ENCODE results near the gene PRIMA1. TPM values are rescaled to one million over a fixed set of nuclear protein-coding genes. Genes with fewer than 3 reads are reported as not detected.

Gene PRIMA1, protein sequence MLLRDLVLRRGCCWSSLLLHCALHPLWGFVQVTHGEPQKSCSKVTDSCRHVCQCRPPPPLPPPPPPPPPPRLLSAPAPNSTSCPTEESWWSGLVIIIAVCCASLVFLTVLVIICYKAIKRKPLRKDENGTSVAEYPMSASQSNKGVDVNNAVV
- total RNA-seq = not detected in 2 replicates
- total RNA-seq (2013) = 0.05 TPM
- polyA plus RNA-seq = not detected in 2 replicates
- not detected in 2 replicates for polyA minus RNA-seq

DNA sequence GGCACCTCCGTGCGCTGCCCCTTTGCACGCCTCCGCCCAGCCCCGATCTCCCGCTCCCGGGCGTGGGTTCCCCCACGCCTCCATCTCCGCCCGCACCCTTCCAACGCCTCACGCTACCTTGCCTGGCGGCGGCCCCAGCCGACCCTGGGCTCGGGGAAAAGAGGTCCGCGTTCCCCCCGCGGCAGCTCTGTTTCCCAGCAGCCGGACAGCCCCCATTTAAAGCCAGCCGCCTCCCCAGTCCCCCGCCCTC, at the start of gene PRIMA1:
TSS of gene PRIMA1 (minus strand) at position 193 of the 250 bp plus-strand sequence. CDS start 767 bp downstream, outside the sequence.
- no peaks in the 10 kb centered on the region for H3K4me1 Mint-ChIP-seq
- ChIA-PET CTCF (no interaction called here), POLR2A (no interaction called here)
- no peaks in the 10 kb centered on the region for H3K9me3 Mint-ChIP-seq (ENCODE audit: insufficient read depth)
- no peak within 1 kb of the TSS for H3K4me2 ChIP-seq (replicated peaks; ENCODE audit: low read depth, low read length, poor library complexity, severe bottlenecking)
- H2AFZ ChIP-seq (ENCODE audit: insufficient read depth, low read depth, low read length, poor library complexity, severe bottlenecking) = no peak within 1 kb of the TSS
- no peaks in the 10 kb centered on the region for H4K20me1 ChIP-seq (ENCODE audit: control insufficient read depth, insufficient read depth, low read length, poor library complexity, severe bottlenecking)
- no peak within 1 kb of the TSS for H3K9ac ChIP-seq (ENCODE audit: low read length)
- no peak for ATAC-seq (ENCODE audit: low read depth)
- no peak for DNase-seq
- peaks cover 0 to 7% (median 0%) of the 10 kb centered on the region in 3 donors for H3K9me3 ChIP-seq (ENCODE audit: control extremely low read depth in 1 of 3, control insufficient read depth in 2 of 3, insufficient read depth in 1 of 3, low read length in 2 of 3)
- no peak for TF ChIP-seq EZH2 (IDR thresholded peaks at IDR 0.05; ENCODE audit: borderline replicate concordance, insufficient read depth, low read depth, low read length, poor library complexity, severe bottlenecking)
- TF ChIP-seq, protein P1, sequence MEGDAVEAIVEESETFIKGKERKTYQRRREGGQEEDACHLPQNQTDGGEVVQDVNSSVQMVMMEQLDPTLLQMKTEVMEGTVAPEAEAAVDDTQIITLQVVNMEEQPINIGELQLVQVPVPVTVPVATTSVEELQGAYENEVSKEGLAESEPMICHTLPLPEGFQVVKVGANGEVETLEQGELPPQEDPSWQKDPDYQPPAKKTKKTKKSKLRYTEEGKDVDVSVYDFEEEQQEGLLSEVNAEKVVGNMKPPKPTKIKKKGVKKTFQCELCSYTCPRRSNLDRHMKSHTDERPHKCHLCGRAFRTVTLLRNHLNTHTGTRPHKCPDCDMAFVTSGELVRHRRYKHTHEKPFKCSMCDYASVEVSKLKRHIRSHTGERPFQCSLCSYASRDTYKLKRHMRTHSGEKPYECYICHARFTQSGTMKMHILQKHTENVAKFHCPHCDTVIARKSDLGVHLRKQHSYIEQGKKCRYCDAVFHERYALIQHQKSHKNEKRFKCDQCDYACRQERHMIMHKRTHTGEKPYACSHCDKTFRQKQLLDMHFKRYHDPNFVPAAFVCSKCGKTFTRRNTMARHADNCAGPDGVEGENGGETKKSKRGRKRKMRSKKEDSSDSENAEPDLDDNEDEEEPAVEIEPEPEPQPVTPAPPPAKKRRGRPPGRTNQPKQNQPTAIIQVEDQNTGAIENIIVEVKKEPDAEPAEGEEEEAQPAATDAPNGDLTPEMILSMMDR (IDR thresholded peaks at IDR 0.05) = no peak
- peaks cover 0 to 39% (median 9%) of the 10 kb centered on the region in 4 experiments for H3K27me3 ChIP-seq (replicated peaks in 1 of 4; ENCODE audit: control extremely low read depth in 1 of 4, control insufficient read depth in 3 of 4, insufficient read depth in 4 of 4, low read length in 3 of 4)
- WGBS (ENCODE audit: insufficient coverage) = 3% methylated on average over 24 of the region's 24 CpGs
- no peaks in the 10 kb centered on the region for H3K79me2 ChIP-seq (ENCODE audit: control insufficient read depth, insufficient read depth, low read length)
- H3K4me1 ChIP-seq (ENCODE audit: control insufficient read depth in 2 of 2, insufficient read depth in 2 of 2, low read length in 2 of 2) = no peaks in the 10 kb centered on the region
- H3K27me3 Mint-ChIP-seq = peaks cover 71% of the 10 kb centered on the region
- H3K27ac Mint-ChIP-seq = no peak within 1 kb of the TSS
- H3K4me3 Mint-ChIP-seq = no peak within 1 kb of the TSS
- H3K4me3 ChIP-seq (ENCODE audit: control extremely low read depth in 1 of 5, extremely low read depth in 1 of 5, insufficient read depth in 1 of 5, low read depth in 2 of 5, low read length in 4 of 5) = no peak within 1 kb of the TSS
- intact Hi-C loops (cut with micrococcal nuclease) = no loop called here
- H3K27ac ChIP-seq (ENCODE audit: low read length in 2 of 2) = no peak within 1 kb of the TSS
- no peaks in the 10 kb centered on the region for H3K36me3 ChIP-seq (replicated peaks in 1 of 2; ENCODE audit: control extremely low read depth in 1 of 2, control insufficient read depth in 1 of 2, extremely low read depth in 1 of 2, insufficient read depth in 2 of 2, low read length in 1 of 2)

DNA sequence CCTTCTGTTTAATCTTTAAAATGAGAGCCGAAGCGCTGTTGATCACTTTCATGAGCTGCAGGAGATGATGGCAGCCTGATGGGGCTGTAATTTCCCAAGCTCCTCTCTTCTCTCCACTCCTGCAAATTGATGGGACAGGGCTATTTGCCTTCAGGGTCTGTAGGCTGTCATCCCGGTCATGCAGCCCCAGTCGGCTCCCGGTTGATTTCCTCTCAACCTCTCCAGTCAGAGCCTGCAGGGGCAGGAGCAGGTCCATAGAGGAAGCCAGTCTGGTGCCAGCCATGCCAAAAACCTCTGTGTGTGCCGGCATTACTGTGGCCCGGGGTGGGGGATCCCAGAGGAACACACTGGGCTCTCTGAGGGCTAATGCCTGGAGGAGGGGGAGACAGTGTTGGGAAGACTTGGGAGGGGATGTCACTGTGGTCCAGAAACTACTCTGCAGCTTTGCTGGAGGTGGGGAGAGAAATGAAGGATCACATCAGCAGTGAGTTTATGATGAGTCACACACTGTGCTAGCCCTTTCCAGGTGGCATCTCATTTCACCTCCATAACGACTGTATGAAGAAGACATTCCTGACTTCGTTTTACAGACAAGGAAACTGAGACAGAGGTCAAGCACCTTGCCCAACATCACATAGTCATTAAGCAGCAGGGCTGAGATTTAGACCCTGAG, 46.5 kb upstream of the PRIMA1 start:
- Histone ChIP-seq H2AFZ (ENCODE audit: insufficient read depth, low read depth, low read length, poor library complexity, severe bottlenecking) (no peak overlapping the region), H3K27me3 (replicated peaks in 1 of 4; ENCODE audit: control extremely low read depth in 1 of 4, control insufficient read depth in 3 of 4, insufficient read depth in 4 of 4, low read length in 3 of 4) (no peaks in the 10 kb centered on the region), H3K4me2 (replicated peaks; ENCODE audit: low read depth, low read length, poor library complexity, severe bottlenecking) (no peak overlapping the region), H3K9ac (ENCODE audit: low read length) (no peak overlapping the region), H3K4me1 (ENCODE audit: control insufficient read depth in 2 of 2, insufficient read depth in 2 of 2, low read length in 2 of 2) (no peaks in the 10 kb centered on the region), H4K20me1 (ENCODE audit: control insufficient read depth, insufficient read depth, low read length, poor library complexity, severe bottlenecking) (no peaks in the 10 kb centered on the region), H3K9me3 (ENCODE audit: control extremely low read depth in 1 of 3, control insufficient read depth in 2 of 3, insufficient read depth in 1 of 3, low read length in 2 of 3) (peaks cover 0 to 9% (median 0%) of the 10 kb centered on the region in 3 donors), H3K4me3 (ENCODE audit: control extremely low read depth in 1 of 5, extremely low read depth in 1 of 5, insufficient read depth in 1 of 5, low read depth in 2 of 5, low read length in 4 of 5) (no peak overlapping the region), H3K36me3 (replicated peaks in 1 of 2; ENCODE audit: control extremely low read depth in 1 of 2, control insufficient read depth in 1 of 2, extremely low read depth in 1 of 2, insufficient read depth in 2 of 2, low read length in 1 of 2) (no peaks in the 10 kb centered on the region), H3K27ac (ENCODE audit: low read length in 2 of 2) (no peak overlapping the region), H3K79me2 (ENCODE audit: control insufficient read depth, insufficient read depth, low read length) (no peaks in the 10 kb centered on the region)
- intact Hi-C loops (cut with micrococcal nuclease) = no loop called here
- Mint-ChIP-seq H3K4me1 (no peaks in the 10 kb centered on the region), H3K27ac (no peak overlapping the region), H3K9me3 (ENCODE audit: insufficient read depth) (peaks cover 3% of the 10 kb centered on the region), H3K27me3 (peaks cover 32% of the 10 kb centered on the region), H3K4me3 (no peak overlapping the region)
- no peak for TF ChIP-seq EZH2 (IDR thresholded peaks at IDR 0.05; ENCODE audit: borderline replicate concordance, insufficient read depth, low read depth, low read length, poor library complexity, severe bottlenecking)
- TF ChIP-seq, protein P1 (IDR thresholded peaks at IDR 0.05) = no peak
- no peak for ATAC-seq (ENCODE audit: low read depth)
- no peak for DNase-seq
- ChIA-PET POLR2A (no interaction called here), CTCF (no interaction called here)
- 82% methylated on average over 8 of the region's 9 CpGs for WGBS (ENCODE audit: insufficient coverage)
